Erythroblast (primary cell): Measurements from ENCODE around the gene STOM.

Experiments
- GATA1 ChIP-seq: IDR thresholded peaks from 2 replicates; pipeline ENCODE4 v1.6.1; 2011; ENCODE audit warnings: low read depth, mild to moderate bottlenecking, control low read depth, low read length, moderate library complexity
- POLR2A ChIP-seq: IDR thresholded peaks from 2 replicates; pipeline ENCODE4 v1.6.1; 2011; ENCODE audit warnings: mild to moderate bottlenecking, low read length

- TF ChIP-seq POLR2A, result no peak
- TF ChIP-seq GATA1, result no peak
These were observed 38.5 kb downstream of the STOM start for GRCh38 chr9:121331549-121331948.
